CD4-positive, alpha-beta T cell treated with Interleukin-17A for 4 hours (primary cell): ENCODE measurements around the gene PPIL6.

Experiments
- DNase-seq: peaks from one replicate; pipeline ENCODE4 v3.0.0-alpha.2; 2020; ENCODE audit warnings: mixed read lengths

Gene PPIL6

DNA sequence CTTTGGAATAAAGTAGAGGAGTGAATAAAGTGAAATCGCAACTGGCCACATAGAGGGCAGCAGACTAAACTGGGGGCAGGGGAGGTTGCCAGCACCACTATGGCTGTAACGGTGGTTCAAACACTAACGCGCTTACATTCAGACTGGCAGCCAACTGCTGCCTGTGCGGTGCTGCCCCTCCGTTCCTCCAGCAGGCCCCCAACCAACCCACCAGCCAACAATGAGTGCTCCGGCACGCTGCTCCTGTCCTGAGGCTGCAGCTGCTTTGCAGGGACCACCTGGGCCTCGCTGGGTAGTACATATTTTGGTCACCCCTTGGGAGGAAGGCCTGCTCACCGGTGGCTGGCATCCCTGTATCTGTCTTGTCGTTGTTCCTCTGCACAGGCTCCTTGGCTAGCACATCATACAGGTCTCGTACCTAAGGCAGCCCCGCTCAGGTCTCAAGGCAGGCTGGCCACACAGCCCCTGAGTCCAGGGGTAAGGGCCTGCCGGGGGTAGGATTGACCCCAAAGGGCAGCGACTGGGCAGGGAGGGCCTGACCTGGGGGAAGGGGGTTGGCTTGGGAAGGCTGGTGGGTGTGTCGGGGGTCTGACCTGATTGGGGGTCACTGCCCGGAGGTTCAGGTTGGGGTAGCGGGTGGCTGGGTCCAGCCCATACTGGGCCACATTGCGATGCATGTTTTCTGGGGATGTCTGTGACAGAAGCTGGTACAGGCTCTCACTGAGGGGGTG is 8.8 kb upstream of the PPIL6 start:
- DNase-seq: no peak

DNA sequence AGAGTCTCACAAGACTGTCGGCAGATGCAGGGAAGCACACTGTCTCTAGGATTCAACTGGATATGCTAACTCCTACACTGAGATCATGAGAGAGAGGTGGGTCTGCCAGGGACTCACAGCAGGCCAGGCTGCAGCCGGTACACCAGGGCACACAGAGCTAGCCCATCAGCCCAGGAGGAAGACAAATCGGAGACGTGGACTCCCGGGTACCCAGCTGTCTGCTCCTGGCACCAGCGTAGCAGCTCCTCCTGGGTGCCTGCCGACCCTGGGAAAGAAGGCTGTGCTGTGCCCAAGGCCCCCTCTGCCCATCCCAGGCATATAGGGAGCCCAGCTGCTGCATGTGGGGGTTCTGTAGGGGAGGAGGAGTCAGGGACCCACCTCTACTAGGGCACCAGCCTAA is 8.2 kb upstream of the PPIL6 start:
- no peak for DNase-seq

- DNase-seq: peak; percentile 16
Measured at GRCh38 chr6:109447878-109448555, 7.6 kb upstream of the PPIL6 start.

GRCh38 chr6:109447087-109447486 is 6.7 kb upstream of the PPIL6 start:
- DNase-seq: no peak

DNA sequence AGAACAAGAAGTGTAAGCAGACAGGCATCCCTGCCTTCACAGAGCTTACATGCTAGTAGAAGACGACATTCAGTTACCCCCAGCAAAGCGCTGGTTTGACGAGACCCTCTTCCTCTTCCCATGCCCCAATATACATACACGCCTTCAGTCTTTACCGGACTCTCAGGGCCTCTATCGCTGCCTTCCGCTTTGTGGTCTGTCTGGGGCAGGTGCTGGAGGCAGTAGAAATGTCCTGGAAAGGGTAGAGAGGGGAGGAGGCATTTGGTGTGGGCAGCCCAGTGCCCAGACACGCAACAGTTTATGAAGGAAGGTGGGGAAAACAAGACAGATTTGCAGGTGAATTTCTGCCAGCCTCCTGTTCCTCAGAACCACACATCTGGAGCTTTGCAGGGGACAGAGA is 6.1 kb upstream of the PPIL6 start:
- DNase-seq: no peak

DNA sequence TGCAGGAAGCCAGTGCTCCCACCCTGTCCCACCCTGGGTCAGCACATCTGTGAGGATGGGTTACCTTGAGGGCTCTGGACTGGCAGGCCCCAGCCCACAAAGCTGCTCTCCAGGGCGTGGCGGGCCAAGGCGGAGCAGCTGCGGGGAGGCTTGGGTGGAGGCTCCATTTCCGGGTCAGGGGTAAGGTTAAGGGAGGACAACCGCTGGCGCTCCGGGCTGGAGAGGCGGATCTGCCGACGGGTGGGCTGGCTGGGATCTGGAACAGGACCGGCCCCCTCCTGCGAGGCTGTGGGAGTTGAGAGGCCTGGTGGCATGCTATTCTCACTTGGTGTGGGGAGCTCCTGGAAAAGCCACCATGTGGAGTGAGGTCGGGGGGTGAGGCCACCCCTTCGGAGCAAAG is 5.6 kb upstream of the PPIL6 start:
- DNase-seq: no peak

- DNase-seq: no peak
Measured at GRCh38 chr6:109445382-109445781, 5.0 kb upstream of the PPIL6 start.

DNA sequence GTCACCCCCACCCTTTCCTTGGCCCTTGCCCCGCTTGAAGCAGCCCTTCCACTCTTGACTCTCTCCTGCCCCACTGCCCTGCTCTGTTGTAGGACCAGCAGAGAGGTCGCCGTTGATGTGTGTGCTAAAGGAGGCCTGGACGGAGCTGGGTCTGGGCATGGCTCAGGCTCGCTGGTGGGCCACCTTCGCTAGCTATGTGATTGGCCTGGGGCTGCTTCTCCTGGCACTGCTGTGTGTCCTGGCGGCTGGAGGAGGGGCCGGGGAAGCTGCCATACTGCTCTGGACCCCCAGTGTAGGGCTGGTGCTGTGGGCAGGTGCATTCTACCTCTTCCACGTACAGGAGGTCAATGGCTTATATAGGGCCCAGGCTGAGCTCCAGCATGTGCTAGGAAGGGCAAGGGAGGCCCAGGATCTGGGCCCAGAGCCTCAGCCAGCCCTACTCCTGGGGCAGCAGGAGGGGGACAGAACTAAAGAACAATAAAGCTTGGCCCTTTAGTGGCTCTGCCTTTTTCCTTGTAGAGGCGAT is 3.1 kb upstream of the PPIL6 start:
- no peak for DNase-seq

DNA sequence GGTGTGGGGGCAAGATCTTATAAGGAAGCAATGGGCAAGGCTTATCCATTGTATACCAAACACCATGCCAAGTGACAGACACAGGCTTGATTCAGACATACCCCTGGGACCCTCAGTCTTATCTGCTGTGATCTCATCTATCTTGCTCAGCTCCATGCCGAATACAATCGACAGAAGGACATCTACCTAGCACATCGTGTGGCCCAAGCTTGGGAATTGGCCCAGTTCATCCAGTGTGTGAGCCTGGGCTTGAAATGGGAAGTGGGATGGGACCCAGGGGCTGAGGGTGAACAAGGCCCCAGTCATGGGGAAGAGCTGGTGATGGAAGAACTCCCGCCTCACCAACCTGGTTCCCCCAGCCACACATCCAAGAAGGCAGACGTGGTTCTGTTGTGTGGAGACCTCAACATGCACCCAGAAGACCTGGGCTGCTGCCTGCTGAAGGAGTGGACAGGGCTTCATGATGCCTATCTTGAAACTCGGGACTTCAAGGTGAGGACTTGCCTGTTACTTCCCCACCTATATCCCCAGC is 2.0 kb upstream of the PPIL6 start:
- no peak for DNase-seq

DNA sequence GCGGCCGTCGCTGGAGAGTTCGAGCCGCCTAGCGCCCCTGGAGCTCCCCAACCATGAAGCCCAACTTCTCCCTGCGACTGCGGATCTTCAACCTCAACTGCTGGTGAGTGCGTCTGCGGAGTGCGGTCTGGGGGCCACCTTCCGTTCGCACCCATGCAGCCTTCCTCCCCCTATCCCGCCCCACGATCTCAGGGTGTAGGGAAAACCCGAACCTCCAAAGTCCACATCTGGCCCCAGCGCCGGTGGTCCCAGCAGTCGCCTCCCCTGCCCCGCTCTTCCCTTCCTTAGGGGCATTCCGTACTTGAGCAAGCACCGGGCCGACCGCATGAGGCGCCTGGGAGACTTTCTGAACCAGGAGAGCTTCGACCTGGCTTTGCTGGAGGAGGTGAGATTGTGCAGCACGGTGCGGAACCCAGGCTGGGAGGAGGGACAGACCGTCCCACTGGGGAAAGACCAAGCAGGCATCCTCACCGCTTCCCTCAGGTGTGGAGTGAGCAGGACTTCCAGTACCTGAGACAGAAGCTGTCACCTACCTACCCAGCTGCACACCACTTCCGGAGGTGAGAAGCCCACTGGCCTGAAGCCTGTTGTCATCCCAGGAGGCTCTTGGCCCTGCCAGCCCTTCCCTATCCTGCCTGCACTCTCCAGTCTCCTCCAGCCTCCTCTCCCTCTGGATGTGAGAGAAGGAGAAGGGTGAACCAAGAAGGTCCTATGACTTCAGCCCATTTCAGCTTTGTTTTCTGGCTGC is 815 bp upstream of the PPIL6 start:
- peak; percentile 57 for DNase-seq

DNA sequence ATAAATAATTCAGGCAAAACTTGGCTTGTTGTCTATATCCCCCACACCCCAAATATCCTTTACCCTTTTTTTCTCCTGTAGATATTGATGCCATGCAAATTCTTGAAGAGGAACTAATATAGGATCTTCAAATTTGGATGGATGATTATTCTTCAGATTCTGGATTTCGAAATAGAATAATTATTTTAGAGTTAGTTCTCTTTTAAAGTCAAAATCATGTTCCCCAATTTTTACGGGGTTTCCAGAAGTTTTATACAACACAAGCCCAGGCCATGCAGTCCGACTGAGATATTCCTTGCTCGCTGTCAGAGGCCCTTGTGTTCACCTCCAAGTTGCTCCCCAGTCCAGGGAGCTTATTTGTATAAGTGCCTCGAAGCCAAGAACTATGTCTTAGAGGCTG is 4.4 kb downstream of the PPIL6 start:
- DNase-seq: no peak

DNA sequence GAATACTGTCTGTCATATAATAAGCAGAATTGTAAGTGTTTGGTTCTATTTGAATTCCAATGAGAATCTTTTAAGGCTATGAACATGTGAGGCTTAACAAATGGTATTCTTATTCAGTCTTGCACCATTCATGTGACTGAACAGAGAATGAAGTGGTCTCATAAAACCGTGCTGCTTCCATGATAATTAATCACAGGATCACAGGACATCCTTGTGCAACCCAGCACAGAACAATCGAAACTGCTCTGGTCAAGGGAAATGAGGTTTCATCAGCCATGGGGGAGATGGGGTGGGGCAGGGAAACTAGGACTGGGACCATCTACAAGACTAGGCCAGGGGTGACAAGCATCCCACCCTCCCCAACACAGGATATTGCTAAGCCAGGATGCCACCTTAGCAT is 6.0 kb downstream of the PPIL6 start:
- DNase-seq: no peak

DNA sequence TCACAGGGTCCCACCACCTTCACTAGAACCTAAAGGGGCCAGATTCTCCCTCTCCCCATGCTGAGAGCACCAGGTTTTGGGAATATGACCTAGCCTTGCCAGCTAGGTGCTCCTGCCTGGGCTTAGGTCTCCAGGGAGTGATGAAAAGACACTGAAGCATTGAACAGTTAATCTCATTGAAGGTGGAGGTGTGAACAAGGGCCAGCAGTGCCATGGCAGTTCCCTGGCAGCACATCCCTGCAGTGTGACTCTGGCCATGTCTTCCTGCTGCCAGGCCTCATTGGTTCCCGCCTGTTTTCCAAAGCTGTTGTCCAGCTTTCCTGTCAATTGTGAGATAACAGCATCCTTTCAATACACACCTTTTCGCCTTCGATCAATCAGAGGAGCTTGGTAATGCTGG is 10.9 kb downstream of the PPIL6 start:
- no peak for DNase-seq

- DNase-seq: no peak
Measured at GRCh38 chr6:109428889-109429477, 11.4 kb downstream of the PPIL6 start.

DNA sequence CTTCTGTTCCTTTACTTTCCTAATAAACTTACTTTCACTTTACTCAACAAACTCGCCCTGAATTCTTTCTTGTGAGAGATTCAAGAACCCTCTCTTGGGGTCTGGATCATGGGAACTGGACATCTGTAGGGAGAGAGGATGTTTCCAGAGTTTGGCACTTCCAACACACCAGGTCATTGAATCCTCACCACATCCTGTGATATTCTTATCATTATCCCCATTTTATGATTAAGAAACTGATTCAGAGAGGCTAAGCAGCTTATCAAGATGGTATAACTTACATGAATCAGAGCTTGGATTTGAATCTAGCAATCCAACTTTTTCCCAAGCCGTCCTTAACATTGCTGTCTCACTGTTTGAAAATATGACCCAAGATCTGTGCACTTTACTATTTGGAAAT is 15.5 kb downstream of the PPIL6 start:
- DNase-seq: no peak

GRCh38 chr6:109421184-109421583 is 19.2 kb downstream of the PPIL6 start:
- no peak for DNase-seq

GRCh38 chr6:109420751-109421150 is 19.7 kb downstream of the PPIL6 start:
- DNase-seq: no peak

- no peak for DNase-seq
Measured at GRCh38 chr6:109417646-109418045, 22.8 kb downstream of the PPIL6 start.

GRCh38 chr6:109411034-109411433 is 29.4 kb downstream of the PPIL6 start:
- DNase-seq: no peak

- no peak for DNase-seq
Measured at GRCh38 chr6:109406196-109406595, 34.2 kb downstream of the PPIL6 start.

DNA sequence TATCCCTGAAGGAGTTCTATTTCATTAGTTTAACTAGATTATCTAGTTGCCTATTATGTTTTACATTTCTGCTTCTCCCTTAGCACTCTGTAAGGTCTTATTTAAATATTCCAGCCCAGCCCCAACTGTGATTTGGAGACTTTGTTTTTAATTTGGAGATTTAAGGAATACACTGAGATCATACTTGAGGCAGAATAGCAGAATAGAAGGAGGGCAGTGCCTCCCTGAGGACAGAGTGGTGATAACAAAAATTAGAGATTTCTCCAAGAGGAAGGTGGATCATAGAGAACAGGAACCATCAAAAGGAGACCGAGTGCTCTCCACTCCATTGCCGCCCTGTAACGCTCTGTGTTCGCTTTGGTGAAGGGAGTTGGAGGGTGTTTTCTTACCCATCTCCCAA is 43.4 kb downstream of the PPIL6 start:
- DNase-seq: no peak

DNA sequence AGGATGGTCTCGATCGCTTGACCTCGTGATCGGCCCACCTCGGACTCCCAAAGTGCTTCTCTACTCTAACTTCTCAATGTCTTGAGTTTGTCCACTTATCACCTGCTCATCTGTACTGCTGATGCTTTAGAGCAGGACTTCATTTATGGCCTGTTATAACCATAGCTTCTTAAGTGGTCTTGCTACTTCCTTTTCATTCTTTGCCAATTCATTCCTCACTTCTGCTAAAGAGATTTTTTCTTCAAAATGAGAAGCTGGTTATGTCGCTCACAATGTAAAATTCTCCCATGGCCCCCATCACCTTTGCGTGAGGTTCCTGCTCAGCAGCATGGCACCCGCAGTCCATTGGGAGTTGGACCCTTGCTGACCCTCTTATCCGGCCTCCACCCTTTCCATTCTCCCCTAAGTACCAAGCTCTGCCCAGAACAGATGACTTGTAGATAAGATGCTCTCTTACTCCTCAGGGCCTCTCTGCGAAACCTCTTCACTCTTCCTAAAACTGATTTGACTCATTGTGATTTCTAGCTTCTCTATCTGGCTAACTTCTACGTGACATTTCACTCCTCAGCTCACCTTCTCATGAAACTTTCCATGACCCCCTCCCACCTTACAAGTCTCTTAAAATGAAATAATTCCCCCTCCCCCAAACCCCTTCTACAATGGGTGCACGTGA is 44.2 kb downstream of the PPIL6 start:
- DNase-seq: no peak

DNA sequence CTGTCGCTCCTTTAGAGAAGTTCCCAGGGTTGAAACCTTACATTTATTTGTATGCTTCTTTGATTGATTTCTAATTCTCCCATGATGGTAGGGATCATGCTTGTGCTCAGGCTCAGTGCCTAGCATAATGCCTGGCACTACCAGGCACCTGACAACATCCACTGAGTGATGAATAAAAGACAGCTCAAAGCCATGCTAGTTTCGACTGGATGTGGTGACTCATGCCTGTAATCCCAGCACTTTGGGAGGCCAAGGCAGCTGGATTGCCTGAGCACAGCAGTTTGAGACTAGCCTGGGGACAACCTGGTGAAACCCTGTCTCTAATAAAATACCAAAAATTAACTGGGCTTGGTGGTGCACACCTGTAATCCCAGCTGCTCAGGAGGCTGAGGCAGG is 46.5 kb downstream of the PPIL6 start:
- DNase-seq: no peak
